GM23338 (cell line): ENCODE data around the gene APIP. TPM values are rescaled to one million over a fixed set of nuclear protein-coding genes. Genes with fewer than 3 reads are reported as not detected.

Source experiments
- ATAC-seq: fragments of 200-7000 bp; cut with Tn5 transposase; 3 replicates; pipeline ENCODE4 v1.9.1; 2020
- DNase-seq: peaks from one replicate; pipeline ENCODE4 v3.0.0-alpha.2; 2015; ENCODE audit warnings: low spot score
- H2AFZ ChIP-seq: fragments of 200-600 bp; sonication (generic); 2 replicates; pipeline ENCODE4 v1.8.0; 2016; ENCODE audit warnings: antibody characterized with exemption, mild to moderate bottlenecking, moderate library complexity
- H3F3A ChIP-seq: fragments of 200-600 bp; sonication (generic); replicated peaks from 2 replicates; pipeline ENCODE4 v1.8.0; 2017; ENCODE audit warnings: antibody characterized with exemption, mixed run types, low read depth
- H3K27ac ChIP-seq: fragments of 200-600 bp; sonication (generic); 2 replicates; pipeline ENCODE4 v1.6.1; 2016; ENCODE audit warnings: low read depth
- H3K27me3 ChIP-seq: fragments of 200-600 bp; sonication (generic); 2 replicates; pipeline ENCODE4 v1.8.0; 2016; ENCODE audit warnings: mild to moderate bottlenecking, mixed run types, moderate library complexity; ENCODE audit not compliant: insufficient read depth
- H3K36me3 ChIP-seq: fragments of 200-600 bp; sonication (generic); 2 replicates; pipeline ENCODE4 v1.8.0; 2016; ENCODE audit warnings: mild to moderate bottlenecking; ENCODE audit not compliant: insufficient read depth
- H3K4me1 ChIP-seq: fragments of 200-600 bp; sonication (generic); 2 replicates; pipeline ENCODE4 v1.8.0; 2016; ENCODE audit warnings: mild to moderate bottlenecking, moderate library complexity; ENCODE audit not compliant: insufficient read depth
- H3K4me2 ChIP-seq: fragments of 200-600 bp; sonication (generic); 2 replicates; pipeline ENCODE4 v1.7.1; 2017; ENCODE audit warnings: mixed run types
- H3K4me3 ChIP-seq: fragments of 200-600 bp; sonication (generic); 2 replicates; pipeline ENCODE4 v1.6.1; 2016; ENCODE audit warnings: mixed run types
- H3K79me2 ChIP-seq: fragments of 200-600 bp; sonication (generic); replicated peaks from 2 replicates; pipeline ENCODE4 v1.8.0; 2017; ENCODE audit warnings: mild to moderate bottlenecking; ENCODE audit not compliant: insufficient read depth
- H3K9me2 ChIP-seq: fragments of 200-600 bp; sonication (generic); 2 replicates; pipeline ENCODE4 v1.8.0; 2017; ENCODE audit not compliant: insufficient read depth
- H4K20me1 ChIP-seq: fragments of 200-600 bp; sonication (generic); replicated peaks from 2 replicates; pipeline ENCODE4 v1.8.0; 2017; ENCODE audit warnings: mild to moderate bottlenecking; ENCODE audit not compliant: insufficient read depth
- H3K27ac Mint-ChIP-seq: 2 replicates; pipeline ENCODE4 v1.8.0; 2020; ENCODE audit warnings: inconsistent platforms, mild to moderate bottlenecking, moderate library complexity, mixed read lengths
- H3K27me3 Mint-ChIP-seq: 3 replicates; pipeline ENCODE4 v1.8.0; 2022; ENCODE audit warnings: low read depth, mild to moderate bottlenecking, moderate library complexity, mixed read lengths, inconsistent platforms; ENCODE audit not compliant: insufficient read depth, poor library complexity
- H3K36me3 Mint-ChIP-seq: 3 replicates; pipeline ENCODE4 v1.8.0; 2021; ENCODE audit warnings: low read depth, mild to moderate bottlenecking, inconsistent platforms, moderate library complexity, mixed read lengths
- H3K4me1 Mint-ChIP-seq: 3 replicates; pipeline ENCODE4 v1.8.0; 2020; ENCODE audit warnings: mild to moderate bottlenecking, inconsistent platforms, mixed read lengths
- H3K4me3 Mint-ChIP-seq: 3 replicates; pipeline ENCODE4 v1.8.0; 2021; ENCODE audit warnings: moderate library complexity, mild to moderate bottlenecking, inconsistent platforms, mixed read lengths
- H3K9me3 Mint-ChIP-seq: 3 replicates; pipeline ENCODE4 v1.8.0; 2020; ENCODE audit warnings: moderate library complexity, mild to moderate bottlenecking, inconsistent platforms, mixed read lengths
- CREB1 ChIP-seq: fragments of 250-450 bp; sonication (Bioruptor Pico); IDR thresholded peaks from 2 replicates; pipeline ENCODE4 v1.5.0; 2020; ENCODE audit warnings: low read depth, mild to moderate bottlenecking, moderate library complexity
- CTCF ChIP-seq, 2 experiments: fragments of 200-600 bp in 1 of 2; sonication (generic) in 1 of 2; conservative IDR thresholded peaks; 2 replicates each; pipeline versions ENCODE4 v1.5.1 to v1.6.1; 2016 to 2017; ENCODE audit warnings: antibody characterized with exemption in 2 of 2, low read depth in 2 of 2, mild to moderate bottlenecking in 2 of 2, moderate library complexity in 1 of 2
- EZH2 ChIP-seq: fragments of 200-600 bp; sonication (generic); IDR thresholded peaks from one replicate; pipeline ENCODE4 v1.8.0; 2017; ENCODE audit warnings: antibody characterized with exemption, mild to moderate bottlenecking, low read depth; ENCODE audit not compliant: unreplicated experiment
- EZH2phosphoT487 ChIP-seq: fragments of 200-600 bp; sonication (generic); IDR thresholded peaks from one replicate; pipeline ENCODE4 v1.8.1; 2018; ENCODE audit warnings: antibody characterized with exemption; ENCODE audit not compliant: unreplicated experiment
- JUNB ChIP-seq: IDR thresholded peaks from one replicate; pipeline ENCODE4 v1.6.1; 2016; ENCODE audit warnings: antibody characterized with exemption; ENCODE audit not compliant: unreplicated experiment
- ZNF114 ChIP-seq: fragments of 250-450 bp; sonication (Bioruptor Pico); IDR thresholded peaks from 2 replicates; pipeline ENCODE4 v1.5.0; 2020; ENCODE audit warnings: mild to moderate bottlenecking, moderate library complexity
- ZNF331 ChIP-seq: fragments of 250-450 bp; sonication (Bioruptor Pico); IDR thresholded peaks from 2 replicates; pipeline ENCODE4 v1.5.0; 2020; ENCODE audit warnings: low read depth, mild to moderate bottlenecking, moderate library complexity
- polyA plus RNA-seq: library from polyadenylated mRNA; unstranded; fragments of >200 nt; fragmentation: Nextera tagmentation; extraction: Ambion mirVana; gene quantifications from 2 replicates; pipeline ENCODE4 v1.2.1, GENCODE V29; 2016
- total RNA-seq: library from RNA; depleted of rRNA; stranded (reverse); fragments of >200 nt; shearing (Covaris generic); gene quantifications from 2 replicates; pipeline ENCODE4 v1.2.3, GENCODE V29; 2014
- TF ChIP-seq, protein P1 (sequence below): IDR thresholded peaks from one replicate; pipeline ENCODE4 v1.6.1; 2018; ENCODE audit warnings: antibody characterized with exemption; ENCODE audit not compliant: unreplicated experiment
- TF ChIP-seq, protein P2 (sequence below): fragments of 250-450 bp; sonication (Bioruptor Pico); IDR thresholded peaks from 2 replicates; pipeline ENCODE4 v1.5.0; 2020; ENCODE audit warnings: mild to moderate bottlenecking, moderate library complexity

The APIP gene
- total and polyA plus RNA-seq, 2 experiments from 2014 or later, result 35.7 to 50.3 TPM

DNA sequence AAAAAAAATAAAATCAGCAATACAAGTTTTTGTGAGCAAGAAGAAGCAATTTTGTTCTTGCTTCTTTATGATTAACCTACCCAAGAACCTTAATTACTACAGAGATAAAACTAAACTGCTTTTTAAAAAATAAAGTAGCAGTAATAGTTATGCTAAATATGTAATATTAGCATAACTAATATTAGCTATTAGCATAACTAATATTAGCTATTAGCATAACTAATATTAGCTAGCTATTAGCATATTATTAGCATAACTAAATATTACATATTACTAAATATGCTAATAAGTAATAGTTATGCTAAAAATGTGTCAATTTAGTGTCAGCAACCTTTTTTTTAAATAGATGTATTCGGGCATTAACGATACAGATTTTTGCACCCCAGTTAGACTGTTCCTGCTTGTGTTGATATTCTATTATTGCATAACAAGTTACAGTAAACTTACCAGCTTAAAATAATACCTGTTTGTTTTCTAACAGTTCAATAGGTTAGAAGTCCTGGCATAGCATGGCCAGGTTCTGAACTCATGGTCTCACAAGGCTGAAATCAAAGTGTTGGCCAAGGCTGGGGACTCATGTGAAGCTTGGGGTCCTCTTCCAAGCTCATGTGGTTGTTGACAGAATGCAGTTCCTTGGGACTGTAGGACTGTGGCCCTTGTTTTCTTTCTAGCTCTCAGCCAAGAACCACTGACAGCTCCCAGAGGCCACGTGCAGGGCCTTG is 48.6 kb upstream of the APIP start (continued):
- no peak for TF ChIP-seq JUNB
- no peak for TF ChIP-seq EZH2
- TF ChIP-seq EZH2phosphoT487, result no peak
- TF ChIP-seq ZNF114, result no peak
- TF ChIP-seq, protein P1, sequence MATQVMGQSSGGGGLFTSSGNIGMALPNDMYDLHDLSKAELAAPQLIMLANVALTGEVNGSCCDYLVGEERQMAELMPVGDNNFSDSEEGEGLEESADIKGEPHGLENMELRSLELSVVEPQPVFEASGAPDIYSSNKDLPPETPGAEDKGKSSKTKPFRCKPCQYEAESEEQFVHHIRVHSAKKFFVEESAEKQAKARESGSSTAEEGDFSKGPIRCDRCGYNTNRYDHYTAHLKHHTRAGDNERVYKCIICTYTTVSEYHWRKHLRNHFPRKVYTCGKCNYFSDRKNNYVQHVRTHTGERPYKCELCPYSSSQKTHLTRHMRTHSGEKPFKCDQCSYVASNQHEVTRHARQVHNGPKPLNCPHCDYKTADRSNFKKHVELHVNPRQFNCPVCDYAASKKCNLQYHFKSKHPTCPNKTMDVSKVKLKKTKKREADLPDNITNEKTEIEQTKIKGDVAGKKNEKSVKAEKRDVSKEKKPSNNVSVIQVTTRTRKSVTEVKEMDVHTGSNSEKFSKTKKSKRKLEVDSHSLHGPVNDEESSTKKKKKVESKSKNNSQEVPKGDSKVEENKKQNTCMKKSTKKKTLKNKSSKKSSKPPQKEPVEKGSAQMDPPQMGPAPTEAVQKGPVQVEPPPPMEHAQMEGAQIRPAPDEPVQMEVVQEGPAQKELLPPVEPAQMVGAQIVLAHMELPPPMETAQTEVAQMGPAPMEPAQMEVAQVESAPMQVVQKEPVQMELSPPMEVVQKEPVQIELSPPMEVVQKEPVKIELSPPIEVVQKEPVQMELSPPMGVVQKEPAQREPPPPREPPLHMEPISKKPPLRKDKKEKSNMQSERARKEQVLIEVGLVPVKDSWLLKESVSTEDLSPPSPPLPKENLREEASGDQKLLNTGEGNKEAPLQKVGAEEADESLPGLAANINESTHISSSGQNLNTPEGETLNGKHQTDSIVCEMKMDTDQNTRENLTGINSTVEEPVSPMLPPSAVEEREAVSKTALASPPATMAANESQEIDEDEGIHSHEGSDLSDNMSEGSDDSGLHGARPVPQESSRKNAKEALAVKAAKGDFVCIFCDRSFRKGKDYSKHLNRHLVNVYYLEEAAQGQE, result no peak

- Histone ChIP-seq H3K4me2 (no peak overlapping the region), H3K4me3 (no peak overlapping the region), H3K36me3 (no peaks in the 10 kb centered on the region), H3K27me3 (no peaks in the 10 kb centered on the region), H4K20me1 (no peaks in the 10 kb centered on the region), H2AFZ (no peak overlapping the region), H3K79me2 (no peaks in the 10 kb centered on the region), H3F3A (no peaks in the 10 kb centered on the region), H3K27ac (no peak overlapping the region), H3K9me2 (no peaks in the 10 kb centered on the region), H3K4me1 (peaks cover 16% of the 10 kb centered on the region; the same call in 1 of the 2 replicates)
- no peak for DNase-seq
- Mint-ChIP-seq H3K27me3 (peaks cover 2% of the 10 kb centered on the region), H3K4me1 (peaks cover 6% of the 10 kb centered on the region; the same call in 2 of the 3 replicates), H3K4me3 (no peak overlapping the region), H3K27ac (no peak overlapping the region), H3K36me3 (peaks cover 10% of the 10 kb centered on the region; the same call in 2 of the 3 replicates), H3K9me3 (no peaks in the 10 kb centered on the region)
- ATAC-seq, result no peak
- TF ChIP-seq, protein P2, sequence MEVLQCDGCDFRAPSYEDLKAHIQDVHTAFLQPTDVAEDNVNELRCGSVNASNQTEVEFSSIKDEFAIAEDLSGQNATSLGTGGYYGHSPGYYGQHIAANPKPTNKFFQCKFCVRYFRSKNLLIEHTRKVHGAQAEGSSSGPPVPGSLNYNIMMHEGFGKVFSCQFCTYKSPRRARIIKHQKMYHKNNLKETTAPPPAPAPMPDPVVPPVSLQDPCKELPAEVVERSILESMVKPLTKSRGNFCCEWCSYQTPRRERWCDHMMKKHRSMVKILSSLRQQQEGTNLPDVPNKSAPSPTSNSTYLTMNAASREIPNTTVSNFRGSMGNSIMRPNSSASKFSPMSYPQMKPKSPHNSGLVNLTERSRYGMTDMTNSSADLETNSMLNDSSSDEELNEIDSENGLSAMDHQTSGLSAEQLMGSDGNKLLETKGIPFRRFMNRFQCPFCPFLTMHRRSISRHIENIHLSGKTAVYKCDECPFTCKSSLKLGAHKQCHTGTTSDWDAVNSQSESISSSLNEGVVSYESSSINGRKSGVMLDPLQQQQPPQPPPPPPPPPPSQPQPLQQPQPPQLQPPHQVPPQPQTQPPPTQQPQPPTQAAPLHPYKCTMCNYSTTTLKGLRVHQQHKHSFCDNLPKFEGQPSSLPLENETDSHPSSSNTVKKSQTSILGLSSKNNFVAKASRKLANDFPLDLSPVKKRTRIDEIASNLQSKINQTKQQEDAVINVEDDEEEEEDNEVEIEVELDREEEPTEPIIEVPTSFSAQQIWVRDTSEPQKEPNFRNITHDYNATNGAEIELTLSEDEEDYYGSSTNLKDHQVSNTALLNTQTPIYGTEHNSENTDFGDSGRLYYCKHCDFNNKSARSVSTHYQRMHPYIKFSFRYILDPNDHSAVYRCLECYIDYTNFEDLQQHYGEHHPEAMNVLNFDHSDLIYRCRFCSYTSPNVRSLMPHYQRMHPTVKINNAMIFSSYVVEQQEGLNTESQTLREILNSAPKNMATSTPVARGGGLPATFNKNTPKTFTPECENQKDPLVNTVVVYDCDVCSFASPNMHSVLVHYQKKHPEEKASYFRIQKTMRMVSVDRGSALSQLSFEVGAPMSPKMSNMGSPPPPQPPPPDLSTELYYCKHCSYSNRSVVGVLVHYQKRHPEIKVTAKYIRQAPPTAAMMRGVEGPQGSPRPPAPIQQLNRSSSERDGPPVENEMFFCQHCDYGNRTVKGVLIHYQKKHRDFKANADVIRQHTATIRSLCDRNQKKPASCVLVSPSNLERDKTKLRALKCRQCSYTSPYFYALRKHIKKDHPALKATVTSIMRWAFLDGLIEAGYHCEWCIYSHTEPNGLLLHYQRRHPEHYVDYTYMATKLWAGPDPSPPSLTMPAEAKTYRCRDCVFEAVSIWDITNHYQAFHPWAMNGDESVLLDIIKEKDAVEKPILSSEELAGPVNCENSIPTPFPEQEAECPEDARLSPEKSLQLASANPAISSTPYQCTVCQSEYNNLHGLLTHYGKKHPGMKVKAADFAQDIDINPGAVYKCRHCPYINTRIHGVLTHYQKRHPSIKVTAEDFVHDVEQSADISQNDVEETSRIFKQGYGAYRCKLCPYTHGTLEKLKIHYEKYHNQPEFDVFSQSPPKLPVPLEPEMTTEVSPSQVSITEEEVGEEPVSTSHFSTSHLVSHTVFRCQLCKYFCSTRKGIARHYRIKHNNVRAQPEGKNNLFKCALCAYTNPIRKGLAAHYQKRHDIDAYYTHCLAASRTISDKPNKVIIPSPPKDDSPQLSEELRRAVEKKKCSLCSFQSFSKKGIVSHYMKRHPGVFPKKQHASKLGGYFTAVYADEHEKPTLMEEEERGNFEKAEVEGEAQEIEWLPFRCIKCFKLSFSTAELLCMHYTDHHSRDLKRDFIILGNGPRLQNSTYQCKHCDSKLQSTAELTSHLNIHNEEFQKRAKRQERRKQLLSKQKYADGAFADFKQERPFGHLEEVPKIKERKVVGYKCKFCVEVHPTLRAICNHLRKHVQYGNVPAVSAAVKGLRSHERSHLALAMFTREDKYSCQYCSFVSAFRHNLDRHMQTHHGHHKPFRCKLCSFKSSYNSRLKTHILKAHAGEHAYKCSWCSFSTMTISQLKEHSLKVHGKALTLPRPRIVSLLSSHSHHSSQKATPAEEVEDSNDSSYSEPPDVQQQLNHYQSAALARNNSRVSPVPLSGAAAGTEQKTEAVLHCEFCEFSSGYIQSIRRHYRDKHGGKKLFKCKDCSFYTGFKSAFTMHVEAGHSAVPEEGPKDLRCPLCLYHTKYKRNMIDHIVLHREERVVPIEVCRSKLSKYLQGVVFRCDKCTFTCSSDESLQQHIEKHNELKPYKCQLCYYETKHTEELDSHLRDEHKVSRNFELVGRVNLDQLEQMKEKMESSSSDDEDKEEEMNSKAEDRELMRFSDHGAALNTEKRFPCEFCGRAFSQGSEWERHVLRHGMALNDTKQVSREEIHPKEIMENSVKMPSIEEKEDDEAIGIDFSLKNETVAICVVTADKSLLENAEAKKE (CRISPR knock-in tag), result no peak
- TF ChIP-seq ZNF331 (no peak), CTCF (conservative IDR thresholded peaks at IDR 0.05; ENCODE audit: low read depth in 2 of 2) (no peak), ZNF114 (no peak), EZH2 (no peak), CREB1 (CRISPR knock-in tag) (no peak)
These were observed 47.2 kb upstream of the APIP start for GRCh38 chr11:34963351-34963750.
